ENCODE data around the gene GRAMD1A. TPM values are rescaled to one million over a fixed set of nuclear protein-coding genes. Genes with fewer than 3 reads are reported as not detected.

The GRAMD1A gene
- polyA plus RNA-seq, 1 of the 3 experiments (the other 2 are of a cell fraction) = 81.9 TPM

- Histone ChIP-seq H3K27ac (ENCODE audit: low read depth in 2 of 2, low read length in 1 of 2) (no peak overlapping the region), H2AFZ (ENCODE audit: low read depth) (no peak overlapping the region), H3K9me2 (no peaks in the 10 kb centered on the region), H3K9me3 (no peaks in the 10 kb centered on the region), H3K4me1 (ENCODE audit: control insufficient read depth in 1 of 2, insufficient read depth in 2 of 2, low read depth in 1 of 2, low read length in 1 of 2) (peaks cover 7 to 9% of the 10 kb centered on the region in 2 experiments; a peak in 1 of 4 replicates), H3K79me2 (ENCODE audit: insufficient read depth) (peaks cover 10% of the 10 kb centered on the region), H3K4me3 (ENCODE audit: low read depth in 2 of 2, low read length in 1 of 2) (no peak overlapping the region), H4K20me1 (ENCODE audit: insufficient read depth) (no peaks in the 10 kb centered on the region), H3K27me3 (ENCODE audit: insufficient read depth) (no peaks in the 10 kb centered on the region), H3K9ac (no peak overlapping the region), H3F3A (replicated peaks; ENCODE audit: insufficient read depth) (no peaks in the 10 kb centered on the region), H3K36me3 (replicated peaks in 1 of 2; ENCODE audit: control insufficient read depth in 1 of 2, insufficient read depth in 2 of 2, low read length in 1 of 2) (no peaks in the 10 kb centered on the region), H3K4me2 (no peak overlapping the region)
- WGBS (ENCODE audit: low lambda C conversion rate) = 65% methylated on average over 13 of the region's 17 CpGs
- ChIA-PET CTCF (interaction anchor here (0.6 to 3.3 kb wide), 4 partner anchors 22 to 73 kb away, joined by 3 to 9 read pairs (median 4); no protein-coding TSS in a partner anchor), POLR2A (no interaction called here)
- no peak for DNase-seq
- TF ChIP-seq, protein P1, sequence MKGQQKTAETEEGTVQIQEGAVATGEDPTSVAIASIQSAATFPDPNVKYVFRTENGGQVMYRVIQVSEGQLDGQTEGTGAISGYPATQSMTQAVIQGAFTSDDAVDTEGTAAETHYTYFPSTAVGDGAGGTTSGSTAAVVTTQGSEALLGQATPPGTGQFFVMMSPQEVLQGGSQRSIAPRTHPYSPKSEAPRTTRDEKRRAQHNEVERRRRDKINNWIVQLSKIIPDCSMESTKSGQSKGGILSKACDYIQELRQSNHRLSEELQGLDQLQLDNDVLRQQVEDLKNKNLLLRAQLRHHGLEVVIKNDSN (IDR thresholded peaks at IDR 0.05; ENCODE audit: borderline replicate concordance, low read depth) = no peak
- no peak for TF ChIP-seq NFIC (IDR thresholded peaks at IDR 0.05; ENCODE audit: borderline replicate concordance)
- TF ChIP-seq, protein P2, sequence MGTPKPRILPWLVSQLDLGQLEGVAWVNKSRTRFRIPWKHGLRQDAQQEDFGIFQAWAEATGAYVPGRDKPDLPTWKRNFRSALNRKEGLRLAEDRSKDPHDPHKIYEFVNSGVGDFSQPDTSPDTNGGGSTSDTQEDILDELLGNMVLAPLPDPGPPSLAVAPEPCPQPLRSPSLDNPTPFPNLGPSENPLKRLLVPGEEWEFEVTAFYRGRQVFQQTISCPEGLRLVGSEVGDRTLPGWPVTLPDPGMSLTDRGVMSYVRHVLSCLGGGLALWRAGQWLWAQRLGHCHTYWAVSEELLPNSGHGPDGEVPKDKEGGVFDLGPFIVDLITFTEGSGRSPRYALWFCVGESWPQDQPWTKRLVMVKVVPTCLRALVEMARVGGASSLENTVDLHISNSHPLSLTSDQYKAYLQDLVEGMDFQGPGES (IDR thresholded peaks at IDR 0.05; ENCODE audit: low read depth, low read length) = no peak
- TF ChIP-seq, protein P3, sequence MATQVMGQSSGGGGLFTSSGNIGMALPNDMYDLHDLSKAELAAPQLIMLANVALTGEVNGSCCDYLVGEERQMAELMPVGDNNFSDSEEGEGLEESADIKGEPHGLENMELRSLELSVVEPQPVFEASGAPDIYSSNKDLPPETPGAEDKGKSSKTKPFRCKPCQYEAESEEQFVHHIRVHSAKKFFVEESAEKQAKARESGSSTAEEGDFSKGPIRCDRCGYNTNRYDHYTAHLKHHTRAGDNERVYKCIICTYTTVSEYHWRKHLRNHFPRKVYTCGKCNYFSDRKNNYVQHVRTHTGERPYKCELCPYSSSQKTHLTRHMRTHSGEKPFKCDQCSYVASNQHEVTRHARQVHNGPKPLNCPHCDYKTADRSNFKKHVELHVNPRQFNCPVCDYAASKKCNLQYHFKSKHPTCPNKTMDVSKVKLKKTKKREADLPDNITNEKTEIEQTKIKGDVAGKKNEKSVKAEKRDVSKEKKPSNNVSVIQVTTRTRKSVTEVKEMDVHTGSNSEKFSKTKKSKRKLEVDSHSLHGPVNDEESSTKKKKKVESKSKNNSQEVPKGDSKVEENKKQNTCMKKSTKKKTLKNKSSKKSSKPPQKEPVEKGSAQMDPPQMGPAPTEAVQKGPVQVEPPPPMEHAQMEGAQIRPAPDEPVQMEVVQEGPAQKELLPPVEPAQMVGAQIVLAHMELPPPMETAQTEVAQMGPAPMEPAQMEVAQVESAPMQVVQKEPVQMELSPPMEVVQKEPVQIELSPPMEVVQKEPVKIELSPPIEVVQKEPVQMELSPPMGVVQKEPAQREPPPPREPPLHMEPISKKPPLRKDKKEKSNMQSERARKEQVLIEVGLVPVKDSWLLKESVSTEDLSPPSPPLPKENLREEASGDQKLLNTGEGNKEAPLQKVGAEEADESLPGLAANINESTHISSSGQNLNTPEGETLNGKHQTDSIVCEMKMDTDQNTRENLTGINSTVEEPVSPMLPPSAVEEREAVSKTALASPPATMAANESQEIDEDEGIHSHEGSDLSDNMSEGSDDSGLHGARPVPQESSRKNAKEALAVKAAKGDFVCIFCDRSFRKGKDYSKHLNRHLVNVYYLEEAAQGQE (IDR thresholded peaks at IDR 0.05; ENCODE audit: low read depth, low read length) = no peak
- TF ChIP-seq SIN3A (IDR thresholded peaks at IDR 0.05; ENCODE audit: borderline replicate concordance, low read depth, low read length) = no peak
- no peak for TF ChIP-seq MAX (IDR thresholded peaks at IDR 0.05; ENCODE audit: low read depth)
- no peak for TF ChIP-seq EP300 (IDR thresholded peaks at IDR 0.05; ENCODE audit: borderline replicate concordance in 1 of 2, low read depth in 1 of 2, low read length in 1 of 2)
- TF ChIP-seq SMC3 (IDR thresholded peaks at IDR 0.05; ENCODE audit: low read depth, low read length) = no peak
- no peak for TF ChIP-seq NRF1 (IDR thresholded peaks at IDR 0.05; ENCODE audit: low read depth, low read length)
- no peak for TF ChIP-seq TAF1 (IDR thresholded peaks at IDR 0.05; ENCODE audit: borderline replicate concordance, low read depth, low read length)
- TF ChIP-seq RCOR1 (IDR thresholded peaks at IDR 0.05; ENCODE audit: low read length) = no peak
- TF ChIP-seq TEAD4 (IDR thresholded peaks at IDR 0.05; ENCODE audit: borderline replicate concordance, insufficient read depth) = no peak
- TF ChIP-seq CHD2 (IDR thresholded peaks at IDR 0.05; ENCODE audit: low read length, partially characterized antibody) = no peak
- TF ChIP-seq RAD21 (IDR thresholded peaks at IDR 0.05; ENCODE audit: low read length) = no peak
- TF ChIP-seq MEF2A (IDR thresholded peaks at IDR 0.05; ENCODE audit: borderline replicate concordance, low read depth) = no peak
- TF ChIP-seq, protein P4, sequence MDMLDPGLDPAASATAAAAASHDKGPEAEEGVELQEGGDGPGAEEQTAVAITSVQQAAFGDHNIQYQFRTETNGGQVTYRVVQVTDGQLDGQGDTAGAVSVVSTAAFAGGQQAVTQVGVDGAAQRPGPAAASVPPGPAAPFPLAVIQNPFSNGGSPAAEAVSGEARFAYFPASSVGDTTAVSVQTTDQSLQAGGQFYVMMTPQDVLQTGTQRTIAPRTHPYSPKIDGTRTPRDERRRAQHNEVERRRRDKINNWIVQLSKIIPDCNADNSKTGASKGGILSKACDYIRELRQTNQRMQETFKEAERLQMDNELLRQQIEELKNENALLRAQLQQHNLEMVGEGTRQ (IDR thresholded peaks at IDR 0.05; ENCODE audit: borderline replicate concordance, low read depth, low read length) = no peak
Observed at GRCh38 chr19:34994643-34995541, 5.2 kb upstream of the GRAMD1A start.

Data from SK-N-SH (cell line).